ENCODE data around the gene MAN2A2.

The MAN2A2 gene

DNA sequence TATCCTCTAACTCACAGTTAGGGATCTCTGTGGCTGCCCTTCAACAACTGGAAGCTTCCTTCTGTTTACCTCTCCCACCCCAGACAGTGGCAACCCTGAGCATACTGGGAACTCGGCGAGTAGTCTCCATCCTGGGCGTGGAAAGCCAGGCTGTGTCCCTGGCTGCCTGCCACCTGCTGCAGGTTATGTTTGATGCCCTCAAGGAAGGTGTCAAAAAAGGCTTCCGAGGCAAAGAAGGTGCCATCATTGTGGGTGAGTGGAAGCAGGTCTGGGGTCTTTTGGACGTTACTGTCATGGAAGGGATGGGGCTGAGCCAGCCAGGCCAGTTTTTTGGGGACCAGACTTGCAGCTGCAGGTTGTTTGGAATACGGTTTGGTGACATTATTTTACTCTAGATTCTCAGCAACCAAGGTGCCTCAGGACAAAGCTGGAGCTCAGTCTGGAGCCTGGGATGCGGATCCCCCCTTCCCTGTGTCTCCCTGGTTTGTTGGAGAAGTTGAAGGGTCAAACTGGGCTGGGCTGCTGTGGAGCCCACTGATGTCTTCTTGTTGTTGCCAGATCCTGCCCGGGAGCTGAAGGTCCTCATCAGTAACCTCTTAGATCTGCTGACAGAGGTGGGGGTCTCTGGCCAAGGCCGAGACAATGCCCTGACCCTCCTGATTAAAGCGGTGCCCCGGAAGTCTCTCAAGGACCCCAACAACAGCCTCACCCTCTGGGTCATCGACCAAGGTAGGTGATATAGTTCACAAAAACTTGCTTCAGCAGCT lies 39.4 kb downstream of the MAN2A2 start:
- H3K36me3 ChIP-seq (ENCODE audit: control insufficient read depth, insufficient read depth, low read length), result peaks cover 82% of the 10 kb centered on the region
- H3K4me1 ChIP-seq (ENCODE audit: control insufficient read depth, insufficient read depth, low read length), result no peaks in the 10 kb centered on the region
- no peaks in the 10 kb centered on the region for H3K9me3 ChIP-seq (ENCODE audit: control insufficient read depth, insufficient read depth, low read length)
- H3K4me3 ChIP-seq (ENCODE audit: low read depth, low read length), result no peak overlapping the region
- H3K9ac ChIP-seq (ENCODE audit: low read depth, low read length), result no peak overlapping the region
- no peak overlapping the region for H3K27ac ChIP-seq (ENCODE audit: low read depth, low read length)
- H3K27me3 ChIP-seq (ENCODE audit: control insufficient read depth, insufficient read depth, low read length), result no peaks in the 10 kb centered on the region

DNA sequence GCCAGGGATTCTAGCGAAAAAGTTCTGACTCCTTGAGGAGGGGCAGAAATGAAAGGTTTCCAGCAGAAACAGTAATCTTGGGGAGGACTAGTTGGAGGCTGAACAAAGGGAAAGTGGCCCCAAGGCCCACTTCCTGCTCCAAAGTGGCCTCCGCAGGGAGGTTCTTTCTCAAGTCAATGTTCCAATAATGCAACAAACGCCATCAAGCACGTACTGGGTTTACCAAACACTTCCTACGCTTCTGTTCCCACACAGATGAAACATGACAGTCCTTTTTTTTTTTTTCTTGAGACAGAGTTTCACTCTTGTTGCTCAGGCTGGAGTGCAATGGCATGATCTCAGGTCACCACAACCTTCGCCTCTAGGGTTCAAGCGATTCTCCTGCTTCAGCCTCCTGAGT lies 42.0 kb downstream of the MAN2A2 start:
- H3K36me3 ChIP-seq (ENCODE audit: control insufficient read depth, insufficient read depth, low read length), result peaks cover 87% of the 10 kb centered on the region
- no peak overlapping the region for H3K4me3 ChIP-seq (ENCODE audit: low read depth, low read length)

DNA sequence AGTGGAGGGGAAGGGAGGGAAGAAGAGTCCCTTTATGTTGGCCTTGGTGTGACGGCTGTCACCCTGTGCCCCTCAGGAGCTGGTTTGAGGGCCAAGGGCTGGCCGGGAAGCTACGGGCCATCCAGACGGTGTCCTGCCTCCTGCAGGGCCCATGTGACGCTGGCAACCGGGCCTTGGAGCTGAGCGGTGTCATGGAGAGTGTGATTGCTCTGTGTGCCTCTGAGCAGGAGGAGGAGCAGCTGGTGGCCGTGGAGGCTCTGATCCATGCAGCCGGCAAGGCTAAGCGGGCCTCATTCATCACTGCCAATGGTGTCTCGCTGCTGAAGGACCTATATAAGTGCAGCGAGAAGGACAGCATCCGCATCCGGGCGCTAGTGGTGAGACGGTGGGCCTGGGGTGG lies 43.4 kb downstream of the MAN2A2 start:
- Histone ChIP-seq H3K4me3 (ENCODE audit: low read depth, low read length) (no peak overlapping the region), H3K27ac (ENCODE audit: low read depth, low read length) (no peak overlapping the region), H3K36me3 (ENCODE audit: control insufficient read depth, insufficient read depth, low read length) (peaks cover 87% of the 10 kb centered on the region), H3K9me3 (ENCODE audit: control insufficient read depth, insufficient read depth, low read length) (no peaks in the 10 kb centered on the region), H3K4me1 (ENCODE audit: control insufficient read depth, insufficient read depth, low read length) (no peaks in the 10 kb centered on the region), H3K27me3 (ENCODE audit: control insufficient read depth, insufficient read depth, low read length) (no peaks in the 10 kb centered on the region), H3K9ac (ENCODE audit: low read depth, low read length) (no peak overlapping the region)

More for the DNA sequence above, 42.0 kb downstream of the MAN2A2 start:
- Histone ChIP-seq H3K4me1 (ENCODE audit: control insufficient read depth, insufficient read depth, low read length) (no peaks in the 10 kb centered on the region), H3K9me3 (ENCODE audit: control insufficient read depth, insufficient read depth, low read length) (no peaks in the 10 kb centered on the region), H3K27ac (ENCODE audit: low read depth, low read length) (no peak overlapping the region), H3K9ac (ENCODE audit: low read depth, low read length) (no peak overlapping the region), H3K27me3 (ENCODE audit: control insufficient read depth, insufficient read depth, low read length) (no peaks in the 10 kb centered on the region)

DNA sequence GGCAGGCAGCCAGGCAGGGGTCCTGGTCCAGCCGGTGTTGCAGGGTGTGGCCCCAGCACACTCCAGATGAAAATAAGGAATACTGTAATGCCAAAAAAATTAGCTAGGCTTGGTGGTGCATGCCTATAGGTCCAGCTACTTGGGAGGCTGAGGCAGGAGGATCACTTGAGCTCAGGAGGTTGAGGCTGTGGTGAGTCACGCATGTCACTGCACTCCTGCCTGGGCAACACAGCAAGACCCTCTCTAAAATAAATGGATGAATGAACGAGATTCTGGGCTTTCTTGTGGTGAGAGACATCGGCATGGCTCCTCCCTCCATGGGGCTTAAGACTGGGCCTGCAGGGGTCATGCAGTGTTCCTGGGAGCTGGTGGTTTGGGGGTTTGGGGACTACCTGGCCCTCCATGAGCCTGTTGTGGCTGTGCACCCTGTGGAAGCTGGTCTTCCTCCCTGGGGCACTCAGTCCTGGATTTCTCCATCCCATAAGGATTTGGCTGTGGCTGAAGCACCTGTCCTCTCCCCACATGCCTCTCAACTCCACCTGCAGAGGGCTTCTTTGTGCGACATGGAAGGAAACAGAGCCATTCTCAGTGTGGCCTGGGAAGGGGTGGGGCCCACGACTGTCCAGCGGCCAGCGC lies 44.0 kb downstream of the MAN2A2 start:
- no peaks in the 10 kb centered on the region for H3K9me3 ChIP-seq (ENCODE audit: control insufficient read depth, insufficient read depth, low read length)
- peaks cover 89% of the 10 kb centered on the region for H3K36me3 ChIP-seq (ENCODE audit: control insufficient read depth, insufficient read depth, low read length)
- H3K27ac ChIP-seq (ENCODE audit: low read depth, low read length), result no peak overlapping the region

DNA sequence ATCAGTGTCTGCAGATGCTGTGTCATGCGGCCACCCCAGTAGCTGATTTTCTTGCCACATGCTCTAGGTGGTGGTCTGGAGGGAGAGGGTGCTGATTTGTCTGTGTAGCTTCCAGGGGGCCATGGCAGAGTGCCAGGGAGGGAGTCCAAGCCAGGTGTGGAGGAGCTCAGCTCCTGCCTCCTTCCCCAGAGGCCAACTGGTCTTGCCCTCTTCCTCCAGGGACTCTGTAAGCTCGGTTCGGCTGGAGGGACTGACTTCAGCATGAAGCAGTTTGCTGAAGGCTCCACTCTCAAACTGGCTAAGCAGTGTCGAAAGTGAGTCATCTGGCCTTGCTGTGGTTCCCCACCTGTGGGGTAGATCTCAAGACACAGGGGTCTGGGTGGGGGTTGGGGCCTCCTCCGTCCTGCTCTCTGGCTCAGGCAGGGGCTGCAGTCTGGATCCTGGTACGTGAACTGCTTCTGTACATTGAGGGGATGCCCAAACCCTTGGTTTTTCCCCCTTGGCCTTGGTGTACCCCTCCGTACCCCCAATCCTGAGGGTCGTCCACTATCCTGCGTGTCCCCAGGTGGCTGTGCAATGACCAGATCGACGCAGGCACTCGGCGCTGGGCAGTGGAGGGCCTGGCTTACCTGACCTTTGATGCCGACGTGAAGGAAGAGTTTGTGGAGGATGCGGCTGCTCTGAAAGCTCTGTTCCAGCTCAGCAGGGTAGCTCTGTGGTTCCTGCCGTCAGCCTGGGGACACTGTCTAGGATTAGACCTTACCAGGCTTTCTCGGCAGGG lies 44.7 kb downstream of the MAN2A2 start:
- no peak overlapping the region for H3K4me3 ChIP-seq (ENCODE audit: low read depth, low read length)
- H3K9ac ChIP-seq (ENCODE audit: low read depth, low read length), result no peak overlapping the region
- H3K27ac ChIP-seq (ENCODE audit: low read depth, low read length), result no peak overlapping the region
- H3K9me3 ChIP-seq (ENCODE audit: control insufficient read depth, insufficient read depth, low read length), result no peaks in the 10 kb centered on the region
- H3K27me3 ChIP-seq (ENCODE audit: control insufficient read depth, insufficient read depth, low read length), result no peaks in the 10 kb centered on the region
- peaks cover 89% of the 10 kb centered on the region for H3K36me3 ChIP-seq (ENCODE audit: control insufficient read depth, insufficient read depth, low read length)
- H3K4me1 ChIP-seq (ENCODE audit: control insufficient read depth, insufficient read depth, low read length), result no peaks in the 10 kb centered on the region

More for the DNA sequence above, 44.0 kb downstream of the MAN2A2 start:
- no peaks in the 10 kb centered on the region for H3K27me3 ChIP-seq (ENCODE audit: control insufficient read depth, insufficient read depth, low read length)
- no peaks in the 10 kb centered on the region for H3K4me1 ChIP-seq (ENCODE audit: control insufficient read depth, insufficient read depth, low read length)
- H3K9ac ChIP-seq (ENCODE audit: low read depth, low read length), result no peak overlapping the region
- H3K4me3 ChIP-seq (ENCODE audit: low read depth, low read length), result no peak overlapping the region

DNA sequence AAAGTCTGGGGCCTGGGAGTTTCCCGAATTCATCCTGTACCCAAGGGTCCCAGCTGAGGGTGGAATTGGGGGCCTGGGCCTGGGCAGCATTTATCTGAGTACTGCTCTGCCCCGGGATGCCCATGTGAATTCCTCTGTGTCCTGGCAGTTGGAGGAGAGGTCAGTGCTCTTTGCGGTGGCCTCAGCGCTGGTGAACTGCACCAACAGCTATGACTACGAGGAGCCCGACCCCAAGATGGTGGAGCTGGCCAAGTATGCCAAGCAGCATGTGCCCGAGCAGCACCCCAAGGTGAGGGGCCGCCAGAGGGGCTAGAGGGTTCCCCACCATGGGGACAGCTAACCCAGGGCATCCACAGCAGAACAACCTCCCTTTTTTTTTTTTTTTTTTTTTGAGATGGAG lies 45.4 kb downstream of the MAN2A2 start:
- H3K9me3 ChIP-seq (ENCODE audit: control insufficient read depth, insufficient read depth, low read length), result no peaks in the 10 kb centered on the region
- H3K36me3 ChIP-seq (ENCODE audit: control insufficient read depth, insufficient read depth, low read length), result peaks cover 89% of the 10 kb centered on the region
- no peak overlapping the region for H3K4me3 ChIP-seq (ENCODE audit: low read depth, low read length)
- no peak overlapping the region for H3K27ac ChIP-seq (ENCODE audit: low read depth, low read length)
- H3K4me1 ChIP-seq (ENCODE audit: control insufficient read depth, insufficient read depth, low read length), result no peaks in the 10 kb centered on the region
- no peaks in the 10 kb centered on the region for H3K27me3 ChIP-seq (ENCODE audit: control insufficient read depth, insufficient read depth, low read length)
- H3K9ac ChIP-seq (ENCODE audit: low read depth, low read length), result no peak overlapping the region

DNA sequence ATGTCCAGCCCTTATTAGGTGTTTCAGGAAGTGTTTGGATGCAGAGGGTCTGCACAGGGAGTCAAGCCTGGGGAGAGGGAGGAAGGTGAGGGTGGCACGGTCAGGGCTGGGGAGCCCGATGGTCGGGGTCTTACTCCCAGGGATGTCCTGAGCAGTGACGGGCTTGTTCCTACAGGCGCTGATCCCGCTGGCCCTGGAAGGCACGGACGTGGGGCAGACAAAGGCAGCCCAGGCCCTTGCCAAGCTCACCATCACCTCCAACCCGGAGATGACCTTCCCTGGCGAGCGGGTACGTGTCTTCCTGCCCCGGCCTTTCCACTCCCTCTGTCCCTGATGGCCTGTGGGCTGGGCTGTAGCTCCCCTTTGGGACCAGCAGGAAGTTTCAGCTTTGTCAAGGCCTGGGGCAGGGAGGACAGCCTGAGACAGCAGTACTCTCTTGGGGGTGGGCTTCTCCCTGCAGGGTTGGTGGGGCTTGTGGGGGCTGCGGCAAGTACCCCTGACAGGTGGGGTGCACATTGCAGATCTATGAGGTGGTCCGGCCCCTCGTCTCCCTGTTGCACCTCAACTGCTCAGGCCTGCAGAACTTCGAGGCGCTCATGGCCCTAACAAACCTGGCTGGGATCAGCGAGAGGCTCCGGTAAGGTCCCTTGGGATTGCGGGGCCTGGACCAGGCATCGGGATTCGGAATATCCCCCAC lies 47.0 kb downstream of the MAN2A2 start:
- Histone ChIP-seq H3K27me3 (ENCODE audit: control insufficient read depth, insufficient read depth, low read length) (no peaks in the 10 kb centered on the region), H3K27ac (ENCODE audit: low read depth, low read length) (no peak overlapping the region), H3K9ac (ENCODE audit: low read depth, low read length) (no peak overlapping the region), H3K36me3 (ENCODE audit: control insufficient read depth, insufficient read depth, low read length) (peaks cover 79% of the 10 kb centered on the region), H3K4me3 (ENCODE audit: low read depth, low read length) (no peak overlapping the region), H3K9me3 (ENCODE audit: control insufficient read depth, insufficient read depth, low read length) (no peaks in the 10 kb centered on the region), H3K4me1 (ENCODE audit: control insufficient read depth, insufficient read depth, low read length) (no peaks in the 10 kb centered on the region)

DNA sequence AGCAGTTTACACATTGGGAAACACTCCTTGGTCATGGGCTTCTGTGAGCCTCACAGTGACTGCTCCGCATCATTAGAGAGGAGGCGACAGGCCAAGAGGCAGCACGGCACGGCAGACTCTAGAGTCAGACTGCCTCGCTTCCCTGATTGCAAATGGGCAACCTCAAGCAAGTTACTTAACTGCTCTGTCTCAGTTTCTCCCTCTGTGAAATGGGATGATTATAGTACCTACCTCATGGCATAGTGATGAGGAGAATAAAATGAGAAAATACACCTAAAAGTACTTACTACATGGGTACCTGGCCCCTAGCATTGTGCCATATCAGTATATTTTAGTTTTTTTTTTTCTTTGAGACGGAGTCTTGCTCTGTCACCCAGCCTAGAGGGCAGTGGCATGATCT lies 47.6 kb downstream of the MAN2A2 start:
- no peak overlapping the region for H3K9ac ChIP-seq (ENCODE audit: low read depth, low read length)
- no peak overlapping the region for H3K4me3 ChIP-seq (ENCODE audit: low read depth, low read length)
- H3K36me3 ChIP-seq (ENCODE audit: control insufficient read depth, insufficient read depth, low read length), result peaks cover 78% of the 10 kb centered on the region
- no peaks in the 10 kb centered on the region for H3K27me3 ChIP-seq (ENCODE audit: control insufficient read depth, insufficient read depth, low read length)
- H3K27ac ChIP-seq (ENCODE audit: low read depth, low read length), result no peak overlapping the region
- H3K9me3 ChIP-seq (ENCODE audit: control insufficient read depth, insufficient read depth, low read length), result no peaks in the 10 kb centered on the region
- H3K4me1 ChIP-seq (ENCODE audit: control insufficient read depth, insufficient read depth, low read length), result peaks cover 1% of the 10 kb centered on the region

DNA sequence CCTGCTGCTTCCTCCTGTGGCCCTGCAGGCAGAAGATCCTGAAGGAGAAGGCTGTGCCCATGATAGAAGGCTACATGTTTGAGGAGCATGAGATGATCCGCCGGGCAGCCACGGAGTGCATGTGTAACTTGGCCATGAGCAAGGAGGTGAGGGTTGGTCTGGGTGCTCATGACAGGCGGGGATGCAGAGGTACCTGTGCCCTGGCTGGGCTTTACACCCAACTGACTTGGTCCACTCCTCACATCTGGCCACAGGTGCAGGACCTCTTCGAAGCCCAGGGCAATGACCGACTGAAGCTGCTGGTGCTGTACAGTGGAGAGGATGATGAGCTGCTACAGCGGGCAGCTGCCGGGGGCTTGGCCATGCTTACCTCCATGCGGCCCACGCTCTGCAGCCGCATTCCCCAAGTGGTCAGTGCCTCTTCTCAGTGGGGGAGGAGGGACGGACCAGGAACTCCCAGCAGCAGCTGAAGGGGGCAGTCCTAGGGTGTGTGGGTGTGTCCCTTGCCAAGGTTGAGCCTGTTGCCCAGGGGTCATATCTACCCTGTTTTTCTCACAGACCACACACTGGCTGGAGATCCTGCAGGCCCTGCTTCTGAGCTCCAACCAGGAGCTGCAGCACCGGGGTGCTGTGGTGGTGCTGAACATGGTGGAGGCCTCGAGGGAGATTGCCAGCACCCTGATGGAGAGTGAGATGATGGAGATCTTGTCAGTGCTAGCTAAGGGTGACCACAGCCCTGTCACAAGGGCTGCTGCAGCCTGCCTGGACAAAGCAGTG lies 50.0 kb downstream of the MAN2A2 start:
- Histone ChIP-seq H3K27ac (ENCODE audit: low read depth, low read length) (no peak overlapping the region), H3K9ac (ENCODE audit: low read depth, low read length) (no peak overlapping the region), H3K4me3 (ENCODE audit: low read depth, low read length) (no peak overlapping the region), H3K36me3 (ENCODE audit: control insufficient read depth, insufficient read depth, low read length) (peaks cover 57% of the 10 kb centered on the region), H3K27me3 (ENCODE audit: control insufficient read depth, insufficient read depth, low read length) (no peaks in the 10 kb centered on the region), H3K4me1 (ENCODE audit: control insufficient read depth, insufficient read depth, low read length) (peaks cover 15% of the 10 kb centered on the region), H3K9me3 (ENCODE audit: control insufficient read depth, insufficient read depth, low read length) (no peaks in the 10 kb centered on the region)

DNA sequence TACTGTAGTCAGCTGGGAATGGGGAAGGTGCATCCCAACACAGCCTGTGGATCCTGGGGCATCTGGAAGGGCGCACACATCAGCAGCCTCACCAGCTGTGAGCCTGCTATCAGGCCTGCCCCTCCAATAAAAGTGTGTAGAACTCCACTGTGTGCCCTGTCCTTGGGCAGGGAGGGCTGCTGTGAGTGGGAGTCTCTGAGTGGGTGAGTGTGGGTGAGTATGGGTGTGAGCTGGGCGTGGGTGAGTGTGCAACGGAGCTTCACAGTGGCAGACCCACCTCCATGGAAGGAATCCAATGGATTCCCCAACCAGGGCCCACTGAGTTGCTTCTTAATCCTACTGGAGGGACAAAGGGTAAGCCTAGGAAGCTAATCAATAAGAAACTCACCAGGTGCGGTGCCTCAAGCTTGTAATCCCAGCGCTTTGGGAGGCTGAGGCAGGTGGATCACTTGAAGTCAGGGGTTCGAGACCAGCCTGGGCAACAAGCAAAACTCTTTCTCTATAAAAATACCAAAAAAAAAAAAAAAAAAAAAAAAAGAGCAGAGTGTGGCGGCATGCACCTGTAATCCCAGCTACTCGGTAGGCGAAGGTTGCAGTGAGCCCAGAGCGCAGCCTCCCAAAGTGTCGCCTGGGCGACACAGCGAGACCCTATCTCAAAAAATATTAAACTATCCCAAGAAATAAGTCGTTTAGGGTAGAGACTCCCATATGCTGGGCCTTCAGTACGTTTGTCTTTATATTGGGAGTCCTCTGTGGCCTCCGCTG lies 51.0 kb downstream of the MAN2A2 start:
- Histone ChIP-seq H3K27ac (ENCODE audit: low read depth, low read length) (no peak overlapping the region), H3K4me1 (ENCODE audit: control insufficient read depth, insufficient read depth, low read length) (peaks cover 15% of the 10 kb centered on the region), H3K4me3 (ENCODE audit: low read depth, low read length) (no peak overlapping the region), H3K9ac (ENCODE audit: low read depth, low read length) (no peak overlapping the region), H3K36me3 (ENCODE audit: control insufficient read depth, insufficient read depth, low read length) (peaks cover 49% of the 10 kb centered on the region), H3K9me3 (ENCODE audit: control insufficient read depth, insufficient read depth, low read length) (no peaks in the 10 kb centered on the region), H3K27me3 (ENCODE audit: control insufficient read depth, insufficient read depth, low read length) (no peaks in the 10 kb centered on the region)

Measured in HUES48 (cell line).